Activated naive CD4-positive, alpha-beta T cell treated with anti-CD3 and anti-CD28 coated beads, Interleukin-2, amount 50 U/mL, for 72 hours (primary cell): Measurements from ENCODE around the gene EAF1. TPM values are rescaled to one million over a fixed set of nuclear protein-coding genes. Genes with fewer than 3 reads are reported as not detected.

ENCODE experiments used
- ATAC-seq, 2 donors: fragments of 150-1000 bp; cut with Tn5 transposase; 2 replicates each; pipeline ENCODE4 v1.10.0; 2021; ENCODE audit warnings: mild to moderate bottlenecking in 2 of 2, moderate library complexity in 2 of 2
- DNase-seq, 2 donors: peaks; one replicate each; pipeline ENCODE4 v3.0.0; 2021 to 2022; ENCODE audit warnings: low spot score in 2 of 2
- H3K27ac Mint-ChIP-seq, 2 donors: one replicate each; pipeline ENCODE4 v1.8.0; 2022; ENCODE audit warnings: mild to moderate bottlenecking in 2 of 2, mixed read lengths in 2 of 2
- H3K36me3 Mint-ChIP-seq, 2 donors: one replicate each; pipeline ENCODE4 v1.8.0; 2022; ENCODE audit warnings: mixed read lengths in 2 of 2
- H3K9me3 Mint-ChIP-seq, 2 donors: one replicate each; pipeline ENCODE4 v1.8.0; 2022; ENCODE audit warnings: mixed read lengths in 2 of 2
- total RNA-seq, 2 donors: library from RNA; stranded (reverse); gene quantifications; one replicate each; pipeline ENCODE4 v1.2.3, GENCODE V29; 2022

Gene EAF1
- total RNA-seq, 2 donors from 2014 or later, result 24.1 to 28.9 TPM

- no peak for ATAC-seq
- peaks cover 0 to 4% of the 10 kb centered on the region in 2 donors for H3K9me3 Mint-ChIP-seq
These were observed 60.6 kb downstream of the EAF1 start for GRCh38 chr3:15488002-15488401.

GRCh38 chr3:15490158-15490557 is 62.8 kb downstream of the EAF1 start:
- DNase-seq, result no peak
- Mint-ChIP-seq H3K27ac (no peak overlapping the region), H3K9me3 (no peaks in the 10 kb centered on the region), H3K36me3 (peaks cover 0 to 5% of the 10 kb centered on the region in 2 donors)
- ATAC-seq, result no peak

More at GRCh38 chr3:15488002-15488401, 60.6 kb downstream of the EAF1 start:
- Mint-ChIP-seq H3K36me3 (peaks cover 0 to 5% of the 10 kb centered on the region in 2 donors), H3K27ac (no peak overlapping the region)
- no peak for DNase-seq

GRCh38 chr3:15491143-15491542 is 63.7 kb downstream of the EAF1 start:
- ATAC-seq, result no peak

More at GRCh38 chr3:15491143-15491542, 63.7 kb downstream of the EAF1 start:
- H3K36me3 Mint-ChIP-seq, result peaks cover 0 to 5% of the 10 kb centered on the region in 2 donors
- H3K27ac Mint-ChIP-seq, result no peak overlapping the region
- DNase-seq, result no peak
- no peaks in the 10 kb centered on the region for H3K9me3 Mint-ChIP-seq

Other genes with a start within 250 kb of the EAF1 start
- 10 to 100 TPM; 25.4 to 35.0 TPM for gene CAPN7, start 221.4 kb upstream of the EAF1 start, total RNA-seq
- gene SH3BP5, start 95.0 kb upstream of the EAF1 start, total RNA-seq, result 10 to 100 TPM in 1 of 2 donors, 1 to 10 TPM in 1; 2.6 to 18.9 TPM
- 10 to 100 TPM; 17.6 to 20.3 TPM for gene METTL6, start 54 bp upstream of the EAF1 start, total RNA-seq
- 1 to 10 TPM in 1 of 2 donors, under 1 TPM in 1; 0.98 to 2.9 TPM for gene COLQ, start 94.1 kb downstream of the EAF1 start, total RNA-seq
- gene HACL1, start 174.0 kb downstream of the EAF1 start, total RNA-seq, result 10 to 100 TPM; 22.7 to 34.2 TPM
- 10 to 100 TPM in 1 of 2 donors, 1 to 10 TPM in 1; 6.0 to 14.3 TPM for gene BTD, start 174.1 kb downstream of the EAF1 start, total RNA-seq